Endothelial cell of umbilical vein (primary cell): ENCODE measurements around the gene SPATA19.

ENCODE experiments used
- POLR2A ChIP-seq: IDR thresholded peaks from 2 replicates; pipeline ENCODE4 v1.6.1; 2012; ENCODE audit warnings: low read depth, mild to moderate bottlenecking, control low read depth, low read length
- POLR2AphosphoS5 ChIP-seq: IDR thresholded peaks from 2 replicates; pipeline ENCODE4 v1.6.1; 2012; ENCODE audit warnings: low read depth, mild to moderate bottlenecking, control low read depth, low read length, moderate library complexity; ENCODE audit not compliant: insufficient read depth
- TF ChIP-seq, protein P1 (sequence below), 2 donors: IDR thresholded peaks; 1 replicate in 1 of 2; 2 replicates in 1 of 2; pipeline ENCODE4 v1.5.1; 2011; ENCODE audit warnings: low read length in 2 of 2, mild to moderate bottlenecking in 2 of 2, moderate library complexity in 2 of 2, control low read depth in 1 of 2, inconsistent platforms in 1 of 2, low read depth in 1 of 2; ENCODE audit not compliant: insufficient read depth in 1 of 2; ENCODE audit errors: extremely low read depth in 1 of 2

DNA sequence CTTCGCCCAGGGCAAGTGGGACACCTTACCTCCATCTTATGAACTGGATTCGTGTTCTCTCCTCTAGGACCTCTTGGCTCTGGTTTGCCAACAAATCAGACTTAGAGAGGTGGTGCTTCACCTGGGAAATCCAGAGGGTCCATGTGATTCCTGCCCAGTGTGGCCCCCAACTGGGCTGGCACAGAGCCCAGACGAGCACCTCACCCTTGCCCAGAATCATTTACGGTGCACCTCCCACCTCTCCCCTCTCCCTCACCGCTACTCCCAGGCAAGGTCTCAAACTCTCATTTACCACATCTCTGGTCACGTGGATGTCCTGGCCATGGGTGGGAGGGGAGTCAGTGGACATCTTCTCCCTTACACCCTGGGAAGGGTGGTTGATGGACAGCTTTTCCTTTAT lies 1.1 kb downstream of the SPATA19 start:
- TF ChIP-seq, protein P1, sequence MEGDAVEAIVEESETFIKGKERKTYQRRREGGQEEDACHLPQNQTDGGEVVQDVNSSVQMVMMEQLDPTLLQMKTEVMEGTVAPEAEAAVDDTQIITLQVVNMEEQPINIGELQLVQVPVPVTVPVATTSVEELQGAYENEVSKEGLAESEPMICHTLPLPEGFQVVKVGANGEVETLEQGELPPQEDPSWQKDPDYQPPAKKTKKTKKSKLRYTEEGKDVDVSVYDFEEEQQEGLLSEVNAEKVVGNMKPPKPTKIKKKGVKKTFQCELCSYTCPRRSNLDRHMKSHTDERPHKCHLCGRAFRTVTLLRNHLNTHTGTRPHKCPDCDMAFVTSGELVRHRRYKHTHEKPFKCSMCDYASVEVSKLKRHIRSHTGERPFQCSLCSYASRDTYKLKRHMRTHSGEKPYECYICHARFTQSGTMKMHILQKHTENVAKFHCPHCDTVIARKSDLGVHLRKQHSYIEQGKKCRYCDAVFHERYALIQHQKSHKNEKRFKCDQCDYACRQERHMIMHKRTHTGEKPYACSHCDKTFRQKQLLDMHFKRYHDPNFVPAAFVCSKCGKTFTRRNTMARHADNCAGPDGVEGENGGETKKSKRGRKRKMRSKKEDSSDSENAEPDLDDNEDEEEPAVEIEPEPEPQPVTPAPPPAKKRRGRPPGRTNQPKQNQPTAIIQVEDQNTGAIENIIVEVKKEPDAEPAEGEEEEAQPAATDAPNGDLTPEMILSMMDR (IDR thresholded peaks at IDR 0.05; ENCODE audit: extremely low read depth in 1 of 2, insufficient read depth in 1 of 2, low read depth in 1 of 2, low read length in 2 of 2), result no peak
- TF ChIP-seq POLR2AphosphoS5, result no peak
- no peak for TF ChIP-seq POLR2A
